Common myeloid progenitor, CD34-positive (primary cell): ENCODE data around the gene ADGRL3.

ENCODE experiments used
- CTCF ChIA-PET: fragments of 350-600 bp; sonication (Branson Sonifier 250); formaldehyde crosslinking; loops from one replicate; lab custom pipeline; 2021; ENCODE audit warnings: antibody characterized with exemption; lab: Charles Lee
- POLR2A ChIA-PET: fragments of 350-600 bp; sonication (Branson Sonifier 250); formaldehyde crosslinking; loops from one replicate; lab custom pipeline; 2021; ENCODE audit warnings: antibody characterized with exemption; lab: Charles Lee
- DNase-seq, 3 donors: peaks; one replicate each; pipeline versions ENCODE4 v3.0.0 to v3.0.0-alpha.2; 2013
- H3K27ac ChIP-seq, 2 experiments: 1 replicate in 1 of 2; 2 replicates in 1 of 2; pipeline ENCODE4 v1.7.0; 2013; ENCODE audit warnings: inconsistent platforms in 2 of 2, low read length in 2 of 2, mild to moderate bottlenecking in 2 of 2, low read depth in 1 of 2, moderate library complexity in 1 of 2; ENCODE audit not compliant: severe bottlenecking in 2 of 2, insufficient read depth in 1 of 2, poor library complexity in 1 of 2
- H3K27me3 ChIP-seq, 5 experiments: replicated peaks in 2 of 5; 1 replicate in 3 of 5; 2 replicates in 2 of 5; pipeline versions ENCODE4 v1.6.1 to v1.7.0; 2013; ENCODE audit warnings: low read length in 4 of 5, mild to moderate bottlenecking in 2 of 5, moderate library complexity in 2 of 5, inconsistent platforms in 1 of 5; ENCODE audit not compliant: insufficient read depth in 5 of 5, control insufficient read depth in 4 of 5
- H3K36me3 ChIP-seq, 4 experiments: 1 replicate in 2 of 4; 2 replicates in 2 of 4; pipeline versions ENCODE4 v1.6.1 to v1.7.0; 2013; ENCODE audit warnings: low read length in 3 of 4, control low read depth in 1 of 4, mild to moderate bottlenecking in 1 of 4; ENCODE audit not compliant: control insufficient read depth in 4 of 4, insufficient read depth in 4 of 4
- H3K4me1 ChIP-seq, 4 experiments: 1 replicate in 3 of 4; 2 replicates in 1 of 4; pipeline versions ENCODE4 v1.6.1 to v1.7.1; 2013; ENCODE audit warnings: low read length in 3 of 4, mild to moderate bottlenecking in 3 of 4, control low read depth in 1 of 4, inconsistent platforms in 1 of 4, moderate library complexity in 1 of 4; ENCODE audit not compliant: control insufficient read depth in 4 of 4, insufficient read depth in 4 of 4; ENCODE audit errors: control extremely low read depth in 1 of 4
- H3K4me3 ChIP-seq, 7 experiments: 1 replicate in 4 of 7; 2 replicates in 3 of 7; pipeline versions ENCODE4 v1.5.1 to v1.7.0; 2013; ENCODE audit warnings: mild to moderate bottlenecking in 7 of 7, low read length in 6 of 7, moderate library complexity in 6 of 7, inconsistent platforms in 2 of 7, low read depth in 2 of 7, control low read depth in 1 of 7; ENCODE audit not compliant: insufficient read depth in 4 of 7, control insufficient read depth in 1 of 7; ENCODE audit errors: extremely low read depth in 1 of 7
- H3K9me3 ChIP-seq, 5 experiments: 1 replicate in 4 of 5; 2 replicates in 1 of 5; pipeline versions ENCODE4 v1.6.1 to v1.7.1; 2013; ENCODE audit warnings: low read length in 4 of 5, mild to moderate bottlenecking in 2 of 5, inconsistent platforms in 1 of 5, low read depth in 1 of 5, moderate library complexity in 1 of 5; ENCODE audit not compliant: control insufficient read depth in 4 of 5, insufficient read depth in 2 of 5; ENCODE audit errors: control extremely low read depth in 1 of 5
- WGBS: methylation state at CpG from one replicate; pipeline ENCODE4 v1.1.5; 2013; ENCODE audit not compliant: insufficient coverage; 5-methylcytosine and 5-hydroxymethylcytosine counted together

Gene ADGRL3

GRCh38 chr4:61308033-61308432, 107.9 kb downstream of the ADGRL3 start:
- H3K27me3 ChIP-seq: peaks cover 0 to 3% (median 0%) of the 10 kb centered on the region in 5 experiments
- POLR2A ChIA-PET: no interaction called here
- no peaks in the 10 kb centered on the region for H3K4me1 ChIP-seq
- no peaks in the 10 kb centered on the region for H3K9me3 ChIP-seq
- no peak overlapping the region for H3K4me3 ChIP-seq
- H3K27ac ChIP-seq: no peak overlapping the region
- WGBS: 100% methylated on average over 2 of the region's 2 CpGs
- no peaks in the 10 kb centered on the region for H3K36me3 ChIP-seq
- CTCF ChIA-PET: no interaction called here
- DNase-seq: no peak

- ChIA-PET POLR2A (interaction anchor here (0.7 kb wide), 1 partner anchor 63 kb away, joined by 3 read pairs; no protein-coding TSS in a partner anchor), CTCF (no interaction called here)
- H3K36me3 ChIP-seq: no peaks in the 10 kb centered on the region
- no peak overlapping the region for H3K27ac ChIP-seq
- peaks cover 0 to 3% (median 0%) of the 10 kb centered on the region in 5 experiments for H3K9me3 ChIP-seq
- no peak for DNase-seq
- WGBS: no CpG with 5 or more reads among the region's 1 CpG
- H3K27me3 ChIP-seq: no peaks in the 10 kb centered on the region
- H3K4me1 ChIP-seq: no peaks in the 10 kb centered on the region
- H3K4me3 ChIP-seq: no peak overlapping the region
Measured at GRCh38 chr4:61309616-61310015, 109.5 kb downstream of the ADGRL3 start.

GRCh38 chr4:61312526-61312925, 112.4 kb downstream of the ADGRL3 start:
- 100% methylated on average over 1 of the region's 1 CpG for WGBS
- Histone ChIP-seq H3K9me3 (peaks cover 0 to 3% (median 0%) of the 10 kb centered on the region in 5 experiments), H3K4me3 (no peak overlapping the region), H3K27ac (no peak overlapping the region), H3K36me3 (no peaks in the 10 kb centered on the region), H3K27me3 (no peaks in the 10 kb centered on the region), H3K4me1 (no peaks in the 10 kb centered on the region)
- POLR2A ChIA-PET: no interaction called here
- DNase-seq: no peak
- CTCF ChIA-PET: no interaction called here

GRCh38 chr4:61318431-61318830, 118.3 kb downstream of the ADGRL3 start:
- CTCF ChIA-PET: no interaction called here

GRCh38 chr4:61319156-61319555, 119.0 kb downstream of the ADGRL3 start:
- ChIA-PET CTCF (no interaction called here), POLR2A (no interaction called here)
- no peak for DNase-seq
- no peak overlapping the region for H3K4me3 ChIP-seq
- no peaks in the 10 kb centered on the region for H3K27me3 ChIP-seq
- H3K27ac ChIP-seq: no peak overlapping the region
- H3K9me3 ChIP-seq: peaks cover 0 to 3% (median 0%) of the 10 kb centered on the region in 5 experiments
- no peaks in the 10 kb centered on the region for H3K4me1 ChIP-seq
- H3K36me3 ChIP-seq: no peaks in the 10 kb centered on the region

More at GRCh38 chr4:61318431-61318830, 118.3 kb downstream of the ADGRL3 start:
- H3K4me1 ChIP-seq: no peaks in the 10 kb centered on the region
- H3K9me3 ChIP-seq: peaks cover 0 to 3% (median 0%) of the 10 kb centered on the region in 5 experiments
- DNase-seq: no peak
- no peak overlapping the region for H3K4me3 ChIP-seq
- WGBS: no CpG with 5 or more reads among the region's 1 CpG
- H3K27ac ChIP-seq: no peak overlapping the region
- POLR2A ChIA-PET: no interaction called here
- no peaks in the 10 kb centered on the region for H3K27me3 ChIP-seq
- no peaks in the 10 kb centered on the region for H3K36me3 ChIP-seq

GRCh38 chr4:61320154-61320553, 120.0 kb downstream of the ADGRL3 start:
- no peaks in the 10 kb centered on the region for H3K27me3 ChIP-seq
- ChIA-PET CTCF (no interaction called here), POLR2A (no interaction called here)
- no peaks in the 10 kb centered on the region for H3K4me1 ChIP-seq
- no peaks in the 10 kb centered on the region for H3K9me3 ChIP-seq
- H3K4me3 ChIP-seq: no peak overlapping the region
- no peaks in the 10 kb centered on the region for H3K36me3 ChIP-seq
- WGBS: no CpG with 5 or more reads among the region's 1 CpG
- no peak overlapping the region for H3K27ac ChIP-seq
- DNase-seq: no peak

- no CpG with 5 or more reads among the region's 1 CpG for WGBS
- Histone ChIP-seq H3K27me3 (no peaks in the 10 kb centered on the region), H3K36me3 (no peaks in the 10 kb centered on the region), H3K27ac (no peak overlapping the region), H3K9me3 (no peaks in the 10 kb centered on the region), H3K4me3 (no peak overlapping the region), H3K4me1 (no peaks in the 10 kb centered on the region)
- no peak for DNase-seq
- CTCF ChIA-PET: interaction anchor here (0.9 kb wide), 1 partner anchor 9 kb away, joined by 3 read pairs; no protein-coding TSS in a partner anchor
- POLR2A ChIA-PET: no interaction called here
Measured at GRCh38 chr4:61320631-61321030, 120.5 kb downstream of the ADGRL3 start.
